ENCODE measurements around the gene FAS. TPM values are rescaled to one million over a fixed set of nuclear protein-coding genes. Genes with fewer than 3 reads are reported as not detected.
A peak's percentile ranks its signal among the peaks of the same experiment; 100 is the strongest.

Gene FAS
- total RNA-seq = 10 to 100 TPM; 30.1 to 80.3 (median 44.4) TPM

DNA sequence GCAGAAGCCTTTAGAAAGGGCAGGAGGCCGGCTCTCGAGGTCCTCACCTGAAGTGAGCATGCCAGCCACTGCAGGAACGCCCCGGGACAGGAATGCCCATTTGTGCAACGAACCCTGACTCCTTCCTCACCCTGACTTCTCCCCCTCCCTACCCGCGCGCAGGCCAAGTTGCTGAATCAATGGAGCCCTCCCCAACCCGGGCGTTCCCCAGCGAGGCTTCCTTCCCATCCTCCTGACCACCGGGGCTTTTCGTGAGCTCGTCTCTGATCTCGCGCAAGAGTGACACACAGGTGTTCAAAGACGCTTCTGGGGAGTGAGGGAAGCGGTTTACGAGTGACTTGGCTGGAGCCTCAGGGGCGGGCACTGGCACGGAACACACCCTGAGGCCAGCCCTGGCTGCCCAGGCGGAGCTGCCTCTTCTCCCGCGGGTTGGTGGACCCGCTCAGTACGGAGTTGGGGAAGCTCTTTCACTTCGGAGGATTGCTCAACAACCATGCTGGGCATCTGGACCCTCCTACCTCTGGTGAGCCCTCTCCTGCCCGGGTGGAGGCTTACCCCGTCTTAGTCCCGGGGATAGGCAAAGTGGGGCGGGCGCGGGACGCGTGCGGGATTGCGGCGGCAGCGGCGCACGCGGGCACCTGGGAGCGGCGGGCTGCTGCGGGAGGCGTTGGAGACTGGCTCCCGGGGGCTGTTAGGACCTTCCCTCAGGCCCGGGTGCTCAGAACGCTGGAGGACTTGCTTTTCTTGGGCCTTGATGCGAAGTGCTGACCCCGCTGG, at the start of gene FAS:
Gene FAS (plus strand): TSS at position 415 of the 777 bp plus-strand sequence. CDS start 79 bp downstream, at position 494.
- Histone ChIP-seq H3K27ac (peak within 1 kb of the TSS; percentile 97 to 99 (median 98)), H3K4me1 (peaks cover 26 to 57% (median 45%) of the 10 kb centered on the region in 4 donors), H3K9me3 (no peaks in the 10 kb centered on the region), H3K36me3 (no peaks in the 10 kb centered on the region), H3K27me3 (no peaks in the 10 kb centered on the region), H3K4me3 (peak within 1 kb of the TSS; percentile 69 to 91 (median 82))
- ATAC-seq (ENCODE audit: low FRiP score in 2 of 2) (peak; percentile 88 to 94), DNase-seq (peak; percentile 91 to 92)
- 0% methylated on average over 27 to 34 of the region's 51 CpGs for WGBS, 2 donors
- TF ChIP-seq EP300 (IDR thresholded peaks at IDR 0.05) = no peak
- TF ChIP-seq POLR2AphosphoS5 (IDR thresholded peaks at IDR 0.05) = peak in 1 of 2 donors; percentile 80
- TF ChIP-seq POLR2A (IDR thresholded peaks at IDR 0.05) = peak; percentile 26 to 81 (median 50)
- TF ChIP-seq, protein P1, sequence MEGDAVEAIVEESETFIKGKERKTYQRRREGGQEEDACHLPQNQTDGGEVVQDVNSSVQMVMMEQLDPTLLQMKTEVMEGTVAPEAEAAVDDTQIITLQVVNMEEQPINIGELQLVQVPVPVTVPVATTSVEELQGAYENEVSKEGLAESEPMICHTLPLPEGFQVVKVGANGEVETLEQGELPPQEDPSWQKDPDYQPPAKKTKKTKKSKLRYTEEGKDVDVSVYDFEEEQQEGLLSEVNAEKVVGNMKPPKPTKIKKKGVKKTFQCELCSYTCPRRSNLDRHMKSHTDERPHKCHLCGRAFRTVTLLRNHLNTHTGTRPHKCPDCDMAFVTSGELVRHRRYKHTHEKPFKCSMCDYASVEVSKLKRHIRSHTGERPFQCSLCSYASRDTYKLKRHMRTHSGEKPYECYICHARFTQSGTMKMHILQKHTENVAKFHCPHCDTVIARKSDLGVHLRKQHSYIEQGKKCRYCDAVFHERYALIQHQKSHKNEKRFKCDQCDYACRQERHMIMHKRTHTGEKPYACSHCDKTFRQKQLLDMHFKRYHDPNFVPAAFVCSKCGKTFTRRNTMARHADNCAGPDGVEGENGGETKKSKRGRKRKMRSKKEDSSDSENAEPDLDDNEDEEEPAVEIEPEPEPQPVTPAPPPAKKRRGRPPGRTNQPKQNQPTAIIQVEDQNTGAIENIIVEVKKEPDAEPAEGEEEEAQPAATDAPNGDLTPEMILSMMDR (IDR thresholded peaks at IDR 0.05) = peak in 2 of 6 experiments; percentile 3 to 6

DNA sequence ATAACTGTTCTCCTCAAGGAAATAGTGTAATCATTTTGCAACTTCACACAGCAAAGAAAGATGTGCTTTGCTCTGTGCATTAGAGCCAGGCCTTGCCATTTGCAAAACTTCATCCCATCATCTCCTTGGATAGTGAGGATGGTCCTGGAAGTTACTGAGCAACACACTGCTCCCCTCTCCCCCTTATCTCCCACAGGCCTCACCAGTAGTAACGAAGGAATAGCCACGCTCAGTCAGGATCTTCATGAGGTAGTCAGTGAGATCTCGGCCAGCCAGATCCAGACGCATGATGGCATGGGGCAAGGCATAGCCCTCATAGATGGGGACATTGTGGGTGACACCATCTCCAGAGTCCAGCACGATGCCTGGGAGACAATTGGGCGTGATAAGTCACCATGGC, 49.6 kb upstream of the FAS start:
- H3K4me1 ChIP-seq = no peaks in the 10 kb centered on the region
- ATAC-seq (ENCODE audit: low FRiP score in 2 of 2) = no peak

DNA sequence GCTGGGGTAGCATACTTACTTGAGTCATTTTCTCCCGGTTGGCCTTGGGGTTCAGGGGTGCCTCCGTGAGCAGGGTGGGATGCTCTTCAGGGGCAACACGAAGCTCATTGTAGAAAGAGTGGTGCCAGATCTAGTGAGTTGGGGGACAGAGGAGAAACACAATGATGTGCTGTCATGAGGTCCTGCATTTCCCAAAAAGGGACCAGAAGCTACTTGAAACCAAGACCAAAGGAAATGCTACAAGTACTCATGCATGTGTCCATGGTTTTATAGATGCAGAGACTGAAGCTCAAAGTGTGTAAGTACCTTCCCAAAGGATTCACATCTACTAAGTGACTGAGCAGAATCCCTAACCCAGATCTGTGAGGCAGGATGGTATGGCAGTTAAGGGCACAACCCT, 46.8 kb upstream of the FAS start:
- ATAC-seq (ENCODE audit: low FRiP score in 2 of 2) (no peak), DNase-seq (no peak)
- Histone ChIP-seq H3K36me3 (peaks cover 0 to 45% (median 13%) of the 10 kb centered on the region in 4 donors), H3K9me3 (no peaks in the 10 kb centered on the region), H3K27me3 (no peaks in the 10 kb centered on the region), H3K4me1 (no peaks in the 10 kb centered on the region), H3K27ac (no peak overlapping the region), H3K4me3 (no peak overlapping the region)
- WGBS, 2 donors = 80 to 95% methylated on average over 3 of the region's 3 CpGs
- TF ChIP-seq, protein P1 (IDR thresholded peaks at IDR 0.05) = no peak
- TF ChIP-seq EP300 (IDR thresholded peaks at IDR 0.05) = no peak
- no peak for TF ChIP-seq POLR2AphosphoS5 (IDR thresholded peaks at IDR 0.05)
- TF ChIP-seq POLR2A (IDR thresholded peaks at IDR 0.05) = no peak

More for the DNA sequence above, 49.6 kb upstream of the FAS start:
- Histone ChIP-seq H3K27me3 (no peaks in the 10 kb centered on the region), H3K4me3 (no peak overlapping the region), H3K36me3 (peaks cover 0 to 69% (median 18%) of the 10 kb centered on the region in 4 donors), H3K27ac (no peak overlapping the region), H3K9me3 (no peaks in the 10 kb centered on the region)
- TF ChIP-seq POLR2A (IDR thresholded peaks at IDR 0.05) = no peak
- TF ChIP-seq POLR2AphosphoS5 (IDR thresholded peaks at IDR 0.05) = no peak
- TF ChIP-seq EP300 (IDR thresholded peaks at IDR 0.05) = no peak
- TF ChIP-seq, protein P1 (IDR thresholded peaks at IDR 0.05) = no peak
- DNase-seq = no peak
- 87 to 97% methylated on average over 6 of the region's 6 CpGs for WGBS, 2 donors

GRCh38 chr10:88944813-88945212, 45.8 kb upstream of the FAS start:
- TF ChIP-seq POLR2AphosphoS5 (IDR thresholded peaks at IDR 0.05) (no peak), EP300 (IDR thresholded peaks at IDR 0.05) (no peak)
- TF ChIP-seq, protein P1 (IDR thresholded peaks at IDR 0.05) = no peak
- no peak overlapping the region for H3K27ac ChIP-seq
- H3K36me3 ChIP-seq = peaks cover 0 to 36% (median 8%) of the 10 kb centered on the region in 4 donors
- ATAC-seq (ENCODE audit: low FRiP score in 2 of 2) (no peak), DNase-seq (no peak)
- H3K4me1 ChIP-seq = no peaks in the 10 kb centered on the region
- no peak overlapping the region for H3K4me3 ChIP-seq
- 66 to 76% methylated on average over 3 of the region's 3 CpGs for WGBS, 2 donors
- no peaks in the 10 kb centered on the region for H3K27me3 ChIP-seq
- no peaks in the 10 kb centered on the region for H3K9me3 ChIP-seq

All from upper lobe of left lung (tissue), 6 donors.